GM19025 (cell line): ENCODE results near the gene DGKB.

Experiments
- ATAC-seq: cut with Tn5 transposase; IDR thresholded peaks from one replicate; pipeline ENCODE4 v1.9.1; 2021; ENCODE audit warnings: mild to moderate bottlenecking, low read depth, moderate library complexity; ENCODE audit not compliant: unreplicated experiment

Gene DGKB

DNA sequence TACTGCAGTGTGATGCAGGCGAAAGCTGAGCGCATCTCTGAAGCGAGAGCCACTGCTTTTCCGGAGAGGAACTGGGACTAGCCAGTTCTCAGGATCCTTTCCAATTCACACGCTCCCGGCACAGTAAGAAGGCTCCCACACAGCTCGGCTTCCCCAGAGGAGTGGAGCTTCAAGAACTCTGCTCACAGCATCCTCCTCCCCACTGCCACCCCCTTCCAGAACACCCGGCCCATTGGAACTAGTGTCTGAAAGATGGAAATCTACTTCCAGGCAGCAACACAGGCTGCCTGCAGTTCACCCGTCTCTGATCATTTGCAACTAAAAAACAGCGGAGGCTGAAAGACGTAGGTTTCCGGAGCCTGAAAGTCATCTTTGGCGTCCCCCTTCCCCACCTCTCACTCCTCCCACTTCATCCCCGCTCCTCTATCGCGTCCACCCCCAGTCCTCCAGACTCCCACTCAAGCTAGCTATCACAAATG lies at the start of gene DGKB:
Gene DGKB, minus strand, starts transcription at position 163 of the 479 bp plus-strand sequence.
- ATAC-seq, result no peak

DNA sequence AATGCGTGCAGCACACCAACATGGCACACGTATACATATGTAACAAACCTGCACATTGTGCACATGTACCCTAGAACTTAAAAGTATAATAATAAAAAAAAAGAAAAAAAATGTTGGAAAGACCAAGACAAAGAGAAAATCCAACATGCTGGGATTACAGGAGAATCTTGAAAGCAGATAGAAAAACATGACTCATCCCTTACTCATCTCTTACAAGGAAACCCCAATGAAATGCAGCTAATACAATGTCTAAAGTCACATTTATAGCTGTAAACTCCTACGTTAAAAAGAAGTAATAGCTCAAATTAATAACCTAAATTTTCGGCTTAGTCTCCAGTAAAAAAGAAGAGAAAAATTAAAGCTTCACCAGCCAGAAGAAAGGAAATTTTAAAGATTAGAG lies 47.5 kb upstream of the DGKB start:
- no peak for ATAC-seq

DNA sequence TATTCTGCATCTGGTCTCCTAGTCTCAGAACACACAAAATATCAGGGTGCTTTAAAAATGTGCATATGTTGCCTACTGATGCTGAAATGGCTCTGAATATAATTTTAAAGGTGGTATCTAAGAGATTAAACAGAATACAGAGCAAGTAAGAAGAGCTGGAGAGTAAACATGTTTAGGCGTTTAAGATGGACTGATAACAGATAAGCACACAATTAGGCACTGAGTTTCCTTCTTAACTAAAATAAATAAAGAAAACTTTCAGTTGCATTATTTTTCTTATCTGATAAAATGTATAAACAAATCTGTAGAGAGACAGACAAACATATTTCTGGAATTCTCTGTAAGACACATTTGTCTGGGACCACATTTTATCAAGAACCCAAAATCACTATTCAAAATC lies 35.6 kb upstream of the DGKB start:
- ATAC-seq, result no peak

DNA sequence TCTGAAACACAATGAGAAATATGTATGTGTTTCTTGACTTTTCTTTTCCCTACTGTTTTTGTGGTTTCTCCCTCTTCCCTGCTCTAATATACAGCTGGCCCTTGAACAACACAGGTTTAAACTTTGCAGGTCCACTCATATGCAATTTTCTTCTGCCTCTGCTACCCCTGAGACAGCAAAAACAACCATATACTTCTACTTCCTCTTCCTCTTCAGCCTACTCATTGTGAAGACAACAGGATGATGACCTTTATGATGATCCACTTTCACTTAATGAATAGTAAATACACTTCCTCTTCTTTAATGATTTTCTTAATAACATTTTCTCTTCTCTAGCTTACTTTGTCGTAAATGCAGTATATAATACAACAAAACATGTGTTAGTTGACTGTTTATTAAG lies 35.0 kb upstream of the DGKB start:
- ATAC-seq, result no peak

DNA sequence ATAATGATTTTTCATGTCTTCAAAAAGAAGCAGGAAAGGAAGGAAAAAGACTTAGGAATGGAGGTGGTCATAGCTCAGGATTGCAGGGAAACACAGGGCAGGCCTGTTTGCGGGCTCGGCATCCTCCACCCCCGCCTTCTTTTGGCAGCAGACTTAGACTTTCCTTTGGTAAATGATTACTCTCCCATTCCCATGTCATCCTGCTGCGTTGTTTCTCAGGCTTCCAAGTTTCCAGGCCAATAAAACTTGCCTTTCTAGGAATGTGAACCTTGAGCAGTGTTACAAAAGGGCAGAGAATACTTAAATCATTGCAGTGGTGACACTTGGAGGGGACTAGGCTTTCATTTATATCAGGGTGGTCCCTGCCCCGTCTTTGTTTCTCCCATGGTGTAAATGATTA lies 34.0 kb upstream of the DGKB start:
- ATAC-seq, result no peak

DNA sequence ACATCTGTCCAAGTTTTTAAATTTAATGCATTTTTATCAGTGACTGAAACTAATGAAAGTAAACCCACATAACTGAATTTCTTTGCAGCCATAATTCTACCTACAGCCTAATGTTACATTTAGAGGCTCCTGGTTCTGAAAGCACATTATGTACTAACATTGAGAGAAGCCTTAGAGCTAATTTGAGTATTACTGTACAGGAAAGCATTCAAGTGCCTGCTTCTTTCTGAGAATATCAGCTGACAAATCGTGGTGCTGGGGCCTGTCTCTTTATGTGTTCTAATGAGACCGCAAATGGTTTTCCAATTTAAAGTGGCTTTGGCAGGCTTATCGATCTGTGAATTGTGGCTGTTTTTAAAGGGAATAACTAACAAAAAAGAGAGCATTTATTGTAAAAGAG lies 32.3 kb upstream of the DGKB start:
- ATAC-seq, result no peak

DNA sequence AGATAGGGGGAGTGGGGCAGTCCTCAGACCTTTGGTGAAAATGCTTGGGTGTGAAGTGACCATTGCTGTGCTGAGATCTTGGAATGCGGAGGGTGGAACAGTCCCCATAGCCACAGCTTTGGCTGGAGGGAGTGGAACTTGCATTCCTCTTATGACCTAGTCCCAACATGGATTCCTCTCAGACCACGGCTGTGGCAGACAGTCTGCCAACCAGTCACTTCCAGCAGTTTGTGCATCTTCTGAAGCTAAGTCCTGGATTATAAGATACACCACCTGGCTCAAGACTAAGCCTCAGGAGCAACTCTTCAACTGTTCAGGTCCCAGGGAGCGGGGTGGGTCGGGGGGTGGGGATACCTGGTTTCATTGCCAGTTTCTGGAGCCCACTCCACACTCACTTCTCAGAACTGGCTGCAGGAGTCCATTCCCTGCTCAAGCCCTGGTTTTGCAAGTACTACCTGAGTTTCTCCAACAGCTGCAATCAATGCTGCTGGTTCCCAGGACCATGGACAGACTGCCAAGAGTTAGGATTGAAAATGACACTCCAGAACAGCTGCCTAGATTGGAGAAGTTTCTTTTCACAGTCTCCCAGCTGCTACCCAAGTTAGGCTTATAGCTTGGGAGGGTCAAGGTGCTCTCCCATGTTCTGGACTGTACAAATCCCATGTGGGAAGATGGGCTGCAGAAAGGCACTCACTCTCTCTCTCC lies 29.1 kb upstream of the DGKB start:
- no peak for ATAC-seq

DNA sequence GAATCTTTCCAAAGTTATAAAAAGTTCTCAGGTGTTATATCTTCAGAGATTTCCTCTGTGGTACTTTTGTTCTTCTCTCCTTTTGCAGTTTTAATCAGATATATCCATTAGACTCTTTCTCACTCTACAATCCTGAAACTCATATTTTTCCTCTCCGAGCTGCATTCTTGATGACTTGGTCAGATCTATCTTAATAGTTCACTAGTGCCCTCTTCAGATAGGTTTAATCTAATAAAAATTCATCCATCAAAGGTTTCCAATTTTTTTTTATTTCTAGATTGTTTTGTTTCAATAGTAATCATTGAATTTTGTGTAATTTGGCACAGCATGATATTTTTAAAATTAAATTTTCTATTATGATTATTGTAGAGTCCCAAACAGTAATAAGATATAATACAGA lies 21.8 kb upstream of the DGKB start:
- ATAC-seq, result no peak

DNA sequence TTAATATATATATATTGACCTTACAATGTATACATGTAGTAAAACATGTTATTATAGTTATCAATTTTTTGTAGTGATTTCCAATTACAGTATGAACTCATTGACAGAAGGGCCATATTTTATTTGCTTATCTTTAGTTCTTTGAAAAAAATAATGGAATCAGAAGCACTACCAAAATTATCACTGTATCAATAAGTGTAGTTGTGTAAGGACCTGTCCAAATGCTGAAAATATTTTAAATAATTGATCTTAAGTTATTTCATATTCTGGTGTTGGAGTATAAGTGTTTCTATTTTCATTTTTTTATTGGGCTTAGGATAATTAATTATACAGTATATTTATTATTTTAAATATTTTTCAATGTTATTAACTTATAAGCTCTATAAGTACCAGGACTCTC lies 8.5 kb upstream of the DGKB start:
- no peak for ATAC-seq

DNA sequence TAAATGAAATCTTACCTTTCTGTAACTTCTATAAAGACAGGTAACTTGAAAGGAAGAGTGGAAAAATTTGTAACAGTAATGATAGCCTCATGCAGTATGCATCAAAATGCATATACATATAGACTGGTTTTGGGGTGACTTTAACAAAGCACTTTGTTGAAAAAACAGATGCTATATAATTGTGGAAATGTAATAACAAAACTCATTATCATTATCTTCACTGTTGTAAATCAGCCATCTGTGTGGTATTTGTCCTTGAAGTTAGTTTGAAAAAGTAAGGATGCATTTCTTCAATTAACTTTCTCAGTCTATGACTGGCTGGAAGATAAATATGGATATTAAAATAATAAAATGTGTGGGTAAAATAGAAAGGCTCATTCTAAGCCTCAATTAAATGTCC lies 6.1 kb upstream of the DGKB start:
- ATAC-seq, result no peak

DNA sequence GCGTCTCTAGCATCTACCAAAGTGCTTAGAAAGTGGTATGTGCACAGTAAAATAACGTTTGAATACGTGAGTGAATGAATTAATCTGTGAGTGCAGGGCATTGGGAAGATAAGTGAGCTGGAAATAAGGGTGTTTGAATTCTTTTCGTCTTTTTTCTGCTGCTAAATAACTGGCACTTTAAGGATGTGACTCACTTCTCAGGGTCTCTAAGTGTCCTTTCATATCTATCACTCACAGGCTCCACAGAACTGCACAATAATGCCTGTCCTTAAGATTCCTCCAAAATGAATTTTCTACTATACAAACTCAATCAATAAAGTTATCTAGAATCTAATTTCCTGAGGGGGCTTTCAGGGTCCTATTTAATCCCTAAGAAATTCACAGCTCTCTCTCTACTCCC lies 3.2 kb upstream of the DGKB start:
- no peak for ATAC-seq

DNA sequence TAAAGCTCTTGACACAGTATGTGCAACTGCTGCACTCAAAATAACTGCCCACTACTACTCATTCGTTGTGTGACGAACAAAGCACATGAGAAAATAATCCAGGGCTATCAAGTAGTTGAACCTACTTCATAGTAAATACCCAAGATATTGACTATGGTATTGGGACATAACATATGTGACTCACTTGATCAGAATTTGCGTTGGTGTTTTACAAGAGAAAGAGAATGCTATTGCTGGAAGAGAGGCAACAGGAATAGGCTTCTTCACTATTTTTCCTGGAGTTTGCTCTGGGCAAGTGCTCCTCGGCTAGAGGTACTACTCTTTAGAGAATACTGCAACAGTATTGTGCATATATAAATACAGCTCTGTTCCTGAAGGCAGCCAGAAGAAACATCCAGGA lies 2.5 kb downstream of the DGKB start:
- no peak for ATAC-seq

DNA sequence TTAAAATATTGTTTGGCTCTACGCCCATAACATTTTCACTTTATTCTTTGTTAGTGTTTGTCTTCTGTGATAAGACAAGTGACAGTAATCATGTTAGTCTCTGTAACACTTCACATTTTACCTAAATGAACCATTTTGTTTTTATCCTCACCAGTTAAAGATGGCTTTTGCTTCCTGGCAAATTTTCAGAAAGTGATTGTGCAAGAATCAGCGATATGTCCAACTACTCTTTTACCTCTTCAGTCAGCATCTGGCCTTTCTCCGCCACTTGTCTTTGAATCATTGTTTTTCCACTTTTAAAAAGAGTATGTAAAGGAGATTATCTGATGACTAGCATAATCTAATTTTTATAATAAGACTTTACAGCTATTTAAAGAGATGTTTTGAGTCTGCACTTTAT lies 3.5 kb downstream of the DGKB start:
- ATAC-seq, result no peak

DNA sequence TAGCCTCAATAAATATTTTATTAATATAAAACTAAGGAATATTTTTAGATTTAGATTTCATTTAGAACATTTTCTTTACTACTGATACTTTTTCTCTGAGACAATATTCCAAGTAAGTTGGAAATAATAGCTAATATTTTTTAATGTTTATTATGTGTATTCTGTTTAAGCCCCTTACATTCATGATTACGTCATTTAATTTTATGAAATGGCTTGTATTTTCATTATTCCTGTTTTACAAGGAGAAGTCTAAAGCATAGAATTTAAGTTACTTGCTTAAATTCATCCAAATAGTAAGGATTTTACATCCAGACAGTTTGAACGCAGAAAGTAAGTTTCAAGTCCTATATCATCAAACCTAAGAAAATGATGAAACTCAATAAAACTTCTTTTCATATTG lies 6.1 kb downstream of the DGKB start:
- no peak for ATAC-seq

DNA sequence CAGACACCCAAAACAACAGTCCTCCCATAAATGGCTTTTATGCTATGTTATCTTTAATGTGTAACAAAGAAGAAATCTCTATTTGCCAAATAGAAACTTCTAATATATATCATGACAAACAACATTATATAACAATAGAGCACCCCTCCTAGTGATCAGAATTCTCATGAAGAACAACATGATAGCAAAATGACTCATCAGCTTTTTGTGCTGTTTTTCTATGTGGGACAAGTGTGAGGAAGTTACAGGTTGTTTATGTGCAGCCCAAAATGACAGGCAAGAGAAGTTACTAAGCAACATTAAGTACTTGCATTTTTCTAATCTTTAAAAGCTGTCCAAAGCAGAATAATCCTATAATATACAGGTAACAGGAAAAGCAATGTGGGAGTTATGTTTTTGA lies 7.7 kb downstream of the DGKB start:
- ATAC-seq, result no peak

DNA sequence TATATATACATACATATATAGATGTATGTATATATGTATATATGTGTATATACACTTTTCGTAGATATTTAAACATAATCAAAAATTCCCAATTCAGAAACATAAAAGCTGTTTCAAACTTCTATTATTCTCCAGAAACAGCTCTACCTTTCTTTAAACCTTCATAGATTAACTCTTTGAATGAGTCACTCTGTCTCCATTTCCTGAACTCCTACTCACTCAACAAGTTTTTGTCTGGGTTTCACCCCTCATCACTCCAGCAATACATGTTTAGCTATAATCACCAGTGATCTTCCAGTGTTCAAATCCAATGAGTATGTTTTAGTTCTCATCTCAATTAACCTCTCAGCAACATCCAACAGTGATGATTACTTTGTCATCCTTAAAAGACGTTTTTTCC lies 9.6 kb downstream of the DGKB start:
- no peak for ATAC-seq

DNA sequence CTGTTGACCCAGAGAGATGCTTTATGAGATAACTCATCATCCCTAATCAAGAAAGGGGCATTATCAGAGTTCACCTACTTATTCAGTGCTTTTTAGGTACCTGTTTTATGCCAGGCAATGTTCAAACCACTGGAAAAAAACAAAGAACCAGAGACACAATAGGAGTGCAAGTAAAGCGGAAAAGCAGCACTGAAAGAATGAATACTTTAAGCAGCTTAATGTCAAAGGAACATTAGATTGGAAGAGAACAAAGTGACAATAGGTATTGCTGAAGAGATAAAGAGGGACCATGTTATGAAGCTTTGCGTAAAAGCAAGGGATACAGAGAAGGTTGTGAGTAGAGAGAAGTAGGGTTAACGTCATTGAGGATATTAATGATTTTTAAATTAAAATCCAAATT lies 11.3 kb downstream of the DGKB start:
- ATAC-seq, result no peak

DNA sequence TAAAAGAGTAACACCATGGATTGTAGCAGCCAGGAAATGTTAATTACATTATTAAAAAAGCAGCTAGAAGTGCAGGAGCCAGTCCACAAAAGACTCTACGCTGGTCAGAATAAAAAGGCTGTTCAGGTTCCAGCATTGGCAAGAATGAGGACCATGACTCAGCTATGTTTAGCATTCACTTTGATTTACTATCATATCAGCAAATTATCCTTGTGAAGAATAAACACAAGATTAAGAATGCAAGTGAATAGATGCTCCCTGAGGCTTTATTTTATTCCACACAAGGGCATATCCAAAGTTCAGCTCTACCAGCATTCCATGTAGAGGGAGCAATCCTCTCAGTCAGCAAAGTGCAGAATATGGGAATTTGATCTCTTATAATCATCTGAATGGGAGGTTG lies 13.6 kb downstream of the DGKB start:
- no peak for ATAC-seq

DNA sequence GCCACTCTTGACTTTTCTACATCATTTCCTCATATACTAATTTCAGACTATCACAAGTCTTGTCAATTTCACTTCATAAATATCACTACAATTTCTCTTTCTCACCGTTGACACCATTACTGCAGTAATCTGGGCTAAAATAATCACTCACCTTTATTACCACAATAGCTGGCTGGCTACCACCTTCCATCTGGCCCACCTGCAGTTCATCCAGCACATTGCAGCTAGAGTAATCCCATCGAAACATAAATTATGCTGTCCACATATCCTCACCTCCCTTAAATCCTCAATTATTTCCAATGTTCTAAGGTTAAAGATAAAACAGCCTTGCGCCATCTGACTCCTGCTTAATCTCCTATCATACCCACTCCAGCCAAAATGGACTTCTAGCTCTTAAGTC lies 16.0 kb downstream of the DGKB start:
- no peak for ATAC-seq

DNA sequence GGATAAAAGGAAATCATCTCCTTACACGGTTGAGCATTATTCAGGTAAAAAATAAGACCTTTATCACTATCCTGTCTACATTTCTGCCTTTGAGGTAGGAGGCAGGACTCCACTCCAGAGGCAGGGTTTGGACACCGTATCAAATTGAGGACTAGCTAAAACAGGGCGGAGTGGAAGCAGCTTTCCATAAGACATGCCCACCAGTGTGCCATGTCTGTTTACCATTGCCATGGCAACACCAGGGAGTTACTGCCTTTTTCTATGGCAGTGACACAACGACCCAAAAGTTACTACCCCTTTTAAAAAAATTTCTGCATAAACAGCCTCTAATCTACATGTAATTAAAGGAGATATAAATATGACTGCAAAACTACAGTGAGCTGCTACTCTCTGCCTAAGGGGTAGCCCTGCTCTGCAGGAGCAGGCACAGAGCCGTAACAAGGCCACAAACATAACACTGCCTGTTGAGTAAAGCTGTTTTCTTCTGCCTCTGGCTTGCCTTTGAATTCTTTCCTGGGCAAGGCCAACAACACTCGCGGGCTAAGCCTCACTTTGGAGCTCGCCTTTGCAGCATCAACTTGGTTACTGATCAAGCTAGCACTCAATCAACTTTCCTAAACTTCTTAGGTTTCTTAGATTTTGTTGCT lies 26.5 kb downstream of the DGKB start:
- ATAC-seq, result no peak

DNA sequence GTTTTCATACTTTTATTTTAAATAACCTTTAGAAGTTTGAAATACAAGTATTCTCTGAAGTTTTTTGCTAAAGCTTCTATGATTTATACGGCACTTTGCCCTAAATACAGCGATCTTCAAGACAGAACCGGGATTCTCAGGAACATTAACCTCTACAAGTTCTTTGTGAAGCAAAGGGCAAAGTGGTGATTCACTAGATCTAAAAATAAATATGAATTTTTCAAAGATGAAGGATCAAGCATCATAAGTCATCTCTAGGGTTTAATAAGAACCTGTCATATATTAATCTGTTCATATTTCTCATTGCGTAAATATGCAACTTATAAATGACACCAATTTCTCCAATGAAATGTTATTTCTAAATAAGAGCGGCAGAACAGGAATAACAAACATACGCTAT lies 30.7 kb downstream of the DGKB start:
- ATAC-seq, result no peak

DNA sequence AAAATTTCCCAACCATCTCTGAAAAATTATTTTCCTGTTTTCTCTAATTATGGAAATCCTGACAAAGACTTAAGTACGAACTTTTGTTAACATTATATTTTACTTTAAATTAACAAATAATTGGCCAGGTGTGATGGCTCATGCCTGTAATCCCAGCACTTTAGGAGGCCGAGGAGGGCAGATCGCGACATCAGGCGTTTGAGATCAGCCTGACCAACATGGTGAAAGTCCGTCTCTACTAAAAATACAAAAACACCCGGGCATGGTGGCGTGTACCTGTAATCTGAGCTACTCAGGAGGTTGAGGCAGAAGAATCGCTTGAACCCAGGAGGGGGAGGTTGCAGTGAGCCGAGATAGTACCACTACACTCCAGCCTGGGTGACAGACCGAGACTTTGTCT lies 32.2 kb downstream of the DGKB start:
- ATAC-seq, result no peak
